Panc1 (cell line): ENCODE measurements around the gene UBQLN2. TPM values are rescaled to one million over a fixed set of nuclear protein-coding genes. Genes with fewer than 3 reads are reported as not detected.

Experiments
- ATAC-seq: fragments of 200-7000 bp; cut with Tn5 transposase; 2 replicates; pipeline ENCODE4 v1.9.1; 2020; ENCODE audit warnings: mild to moderate bottlenecking, moderate library complexity
- BruUV-seq: library from RNA; stranded (reverse); fragments of 400-500 nt; replicated peaks from 2 replicates; lab custom pipeline; 2021; lab: Mats Ljungman, UMichigan
- CTCF ChIA-PET: fragments of 300-600 bp; sonication (Branson Sonifier 250); formaldehyde crosslinking; loops from one replicate; lab custom pipeline; 2022; ENCODE audit warnings: antibody characterized with exemption; lab: Charles Lee
- POLR2A ChIA-PET: fragments of 300-600 bp; sonication (Branson Sonifier 250); formaldehyde crosslinking; loops from one replicate; lab custom pipeline; 2022; ENCODE audit warnings: antibody characterized with exemption; lab: Charles Lee
- DNase-seq: peaks from one replicate; pipeline ENCODE4 v3.0.0-alpha.2; 2010; ENCODE audit warnings: low read depth, low spot score
- H3K27ac ChIP-seq: 2 replicates; pipeline ENCODE4 v1.5.1; 2011; ENCODE audit warnings: mild to moderate bottlenecking, low read length, inconsistent platforms
- H3K27me3 ChIP-seq: fragments of 200-500 bp; sonication (Bioruptor generic); 2 replicates; pipeline ENCODE4 v1.6.0; 2014; ENCODE audit warnings: low read length, inconsistent platforms; ENCODE audit not compliant: control insufficient read depth, insufficient read depth
- H3K36me3 ChIP-seq: fragments of 200-500 bp; sonication (Bioruptor generic); 2 replicates; pipeline ENCODE4 v1.5.1; 2014; ENCODE audit warnings: inconsistent platforms, mild to moderate bottlenecking, low read length, moderate library complexity; ENCODE audit not compliant: control insufficient read depth, insufficient read depth
- H3K4me1 ChIP-seq: 2 replicates; pipeline ENCODE4 v1.5.1; 2011; ENCODE audit warnings: inconsistent platforms, mild to moderate bottlenecking, low read length, moderate library complexity; ENCODE audit not compliant: control insufficient read depth, insufficient read depth
- H3K4me3 ChIP-seq, 2 experiments: 2 replicates each; pipeline ENCODE4 v1.5.1; 2011 to 2012; ENCODE audit warnings: low read depth in 2 of 2, low read length in 2 of 2, mild to moderate bottlenecking in 2 of 2, inconsistent platforms in 1 of 2, moderate library complexity in 1 of 2
- H3K9me3 ChIP-seq: fragments of 200-500 bp; sonication (Bioruptor generic); 2 replicates; pipeline ENCODE4 v1.5.1; 2014; ENCODE audit warnings: low read depth, mild to moderate bottlenecking, inconsistent platforms, low read length, moderate library complexity; ENCODE audit not compliant: control insufficient read depth, insufficient read depth
- CTCF ChIP-seq: fragments of 450-650 bp; IDR thresholded peaks from 2 replicates; pipeline ENCODE4 v1.5.1; 2017; ENCODE audit warnings: mild to moderate bottlenecking
- POLR2AphosphoS5 ChIP-seq: IDR thresholded peaks from 2 replicates; pipeline ENCODE4 v1.6.1; 2012; ENCODE audit warnings: mild to moderate bottlenecking, low read depth, low read length, moderate library complexity
- REST ChIP-seq, 2 experiments: IDR thresholded peaks; 2 replicates each; pipeline ENCODE4 v1.6.1; 2011 to 2012; ENCODE audit warnings: low read depth in 2 of 2, control low read depth in 1 of 2, low read length in 1 of 2, mild to moderate bottlenecking in 1 of 2, moderate library complexity in 1 of 2; ENCODE audit not compliant: insufficient read depth in 1 of 2
- SIN3A ChIP-seq: IDR thresholded peaks from 2 replicates; pipeline ENCODE4 v1.6.1; 2012; ENCODE audit warnings: low read depth, mild to moderate bottlenecking, low read length, moderate library complexity, borderline replicate concordance; ENCODE audit not compliant: insufficient read depth
- TCF7L2 ChIP-seq: IDR thresholded peaks from 2 replicates; pipeline ENCODE4 v1.6.1; 2011; ENCODE audit warnings: mild to moderate bottlenecking, low read depth, low read length, inconsistent platforms
- in situ Hi-C: cut with HindIII; loops from 2 replicates; pipeline ENCODE4 v1.10.0; 2016; ENCODE audit warnings: low sequenced_read_pairs, low pct_unique_long_range_greater_than_20kb
- intact Hi-C: fragments of 100-400 bp; cut with micrococcal nuclease; formaldehyde crosslinking; loops from one replicate; pipeline ENCODE4 v1.10.0; 2022; ENCODE audit not compliant: unreplicated experiment
- total RNA-seq: library from RNA; stranded (reverse); gene quantifications from one replicate; pipeline ENCODE4 v1.2.1, GENCODE V29; 2021; ENCODE audit not compliant: unreplicated experiment

Gene UBQLN2
- total RNA-seq, 1 experiment from 2014 or later = 32.0 TPM

GRCh38 chrX:56530011-56530410, 33.4 kb upstream of the UBQLN2 start:
- intact Hi-C loops (no loop called here), in situ Hi-C loops (no loop called here)
- BruUV-seq = no TSS peak
- CTCF ChIA-PET = no interaction called here
- no peak overlapping the region for H3K27ac ChIP-seq
- ATAC-seq (no peak), DNase-seq (no peak)
- H3K27me3 ChIP-seq = no peaks in the 10 kb centered on the region
- TF ChIP-seq REST (IDR thresholded peaks at IDR 0.05; ENCODE audit: insufficient read depth in 1 of 2, low read depth in 2 of 2, low read length in 1 of 2) (no peak), TCF7L2 (no peak), POLR2AphosphoS5 (no peak), SIN3A (no peak), CTCF (no peak)
- POLR2A ChIA-PET = no interaction called here
- H3K36me3 ChIP-seq = no peaks in the 10 kb centered on the region
- H3K4me1 ChIP-seq = no peaks in the 10 kb centered on the region
- H3K9me3 ChIP-seq = no peaks in the 10 kb centered on the region
- no peak overlapping the region for H3K4me3 ChIP-seq

- no peaks in the 10 kb centered on the region for H3K4me1 ChIP-seq
- no peaks in the 10 kb centered on the region for H3K9me3 ChIP-seq
- no peaks in the 10 kb centered on the region for H3K36me3 ChIP-seq
- intact Hi-C loops = no loop called here
- ATAC-seq (no peak), DNase-seq (no peak)
- no peak overlapping the region for H3K27ac ChIP-seq
- H3K27me3 ChIP-seq = no peaks in the 10 kb centered on the region
- no peak overlapping the region for H3K4me3 ChIP-seq
- POLR2A ChIA-PET = no interaction called here
- no peak for TF ChIP-seq POLR2AphosphoS5
- no peak for TF ChIP-seq REST (IDR thresholded peaks at IDR 0.05; ENCODE audit: insufficient read depth in 1 of 2, low read depth in 2 of 2, low read length in 1 of 2)
- TF ChIP-seq CTCF = no peak
- no peak for TF ChIP-seq TCF7L2
- no peak for TF ChIP-seq SIN3A
- in situ Hi-C loops = no loop called here
- CTCF ChIA-PET = no interaction called here
- no TSS peak for BruUV-seq
These were observed 12.8 kb upstream of the UBQLN2 start for GRCh38 chrX:56550667-56551066.
